ENCODE results near the gene CDH13. TPM values are rescaled to one million over a fixed set of nuclear protein-coding genes. Genes with fewer than 3 reads are reported as not detected.

CDH13 gene
- total RNA-seq, 2 donors from 2014 or later, result 2.9 TPM; not detected in 1

DNA sequence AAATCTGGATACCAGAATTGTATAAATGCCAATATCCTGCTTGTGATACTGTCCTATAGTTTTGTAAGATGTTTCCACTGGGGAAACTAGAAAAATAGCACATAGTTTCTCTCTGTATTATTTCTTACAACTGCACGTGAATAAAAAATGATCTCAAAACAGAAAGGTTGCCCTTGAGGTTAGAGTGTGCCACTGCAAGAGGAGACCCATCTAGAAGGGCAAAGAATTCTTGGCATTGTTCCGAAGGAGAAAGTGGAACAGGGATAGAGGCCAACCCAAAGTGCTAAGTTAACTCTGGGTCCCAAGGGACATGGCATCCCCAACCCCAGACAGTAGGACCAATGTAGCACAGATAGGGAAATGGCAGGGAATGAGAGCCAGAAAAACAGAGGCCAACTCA lies 703.5 kb downstream of the CDH13 start:
- Histone ChIP-seq H3K4me1 (no peaks in the 10 kb centered on the region), H3K9me3 (no peaks in the 10 kb centered on the region), H3K4me3 (no peak overlapping the region), H3K27me3 (no peaks in the 10 kb centered on the region), H3K27ac (no peak overlapping the region), H3K36me3 (replicated peaks in 1 of 2; ENCODE audit: insufficient read depth in 1 of 2, low read depth in 2 of 2) (no peaks in the 10 kb centered on the region)
- ATAC-seq (no peak), DNase-seq (no peak)
- 39 to 53% methylated on average over 2 of the region's 2 CpGs for WGBS, 2 donors
- no peak for TF ChIP-seq CTCF (IDR thresholded peaks at IDR 0.05)
- TF ChIP-seq POLR2A (IDR thresholded peaks at IDR 0.05), result no peak
- intact Hi-C loops (cut with DNase I), result no loop called here

DNA sequence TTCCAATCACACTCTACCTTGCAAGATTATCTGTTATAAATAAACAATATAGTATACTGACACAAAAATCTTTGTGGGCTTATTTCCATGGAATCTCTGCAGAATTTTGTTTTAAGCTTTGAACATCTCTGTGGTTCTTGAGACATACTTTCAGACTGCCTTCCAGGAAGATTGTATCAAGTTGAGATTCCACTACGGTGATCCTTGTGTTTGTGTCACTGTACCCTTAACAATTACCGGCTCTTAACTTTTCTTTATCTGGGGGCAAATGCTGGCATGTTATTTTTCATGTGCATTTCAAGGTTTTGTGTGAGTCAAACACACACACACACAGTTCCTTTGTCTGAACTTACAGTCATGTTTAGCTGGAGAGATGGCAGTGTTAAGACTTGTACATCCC lies 708.3 kb downstream of the CDH13 start:
- Histone ChIP-seq H3K27me3 (no peaks in the 10 kb centered on the region), H3K36me3 (replicated peaks in 1 of 2; ENCODE audit: insufficient read depth in 1 of 2, low read depth in 2 of 2) (no peaks in the 10 kb centered on the region), H3K27ac (no peak overlapping the region), H3K9me3 (no peaks in the 10 kb centered on the region), H3K4me3 (no peak overlapping the region), H3K4me1 (no peaks in the 10 kb centered on the region)
- 47 to 57% methylated on average over 2 of the region's 2 CpGs for WGBS, 2 donors
- DNase-seq (no peak), ATAC-seq (no peak)
- no peak for TF ChIP-seq CTCF (IDR thresholded peaks at IDR 0.05)
- no peak for TF ChIP-seq POLR2A (IDR thresholded peaks at IDR 0.05)
- intact Hi-C loops (cut with DNase I), result no loop called here

DNA sequence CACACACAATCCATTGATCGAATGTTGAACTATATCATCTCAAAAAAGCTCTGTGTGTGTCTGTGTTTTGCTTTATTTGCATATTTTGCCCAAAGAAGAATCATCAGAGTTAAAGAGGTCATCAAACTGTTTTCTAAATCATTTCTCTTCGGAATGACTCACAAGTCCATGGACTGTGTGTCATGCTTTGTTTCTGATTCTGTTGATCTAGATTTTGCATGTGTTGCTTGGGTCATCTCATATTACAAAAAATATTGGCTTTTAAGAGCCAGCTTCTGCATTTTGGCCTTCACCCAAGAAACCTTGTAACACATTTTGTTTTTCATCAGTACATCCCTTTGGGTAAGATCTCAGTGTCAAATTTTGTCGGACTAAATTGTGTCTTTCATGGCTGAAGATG lies 709.8 kb downstream of the CDH13 start:
- DNase-seq (no peak), ATAC-seq (no peak)
- Histone ChIP-seq H3K4me1 (no peaks in the 10 kb centered on the region), H3K27me3 (no peaks in the 10 kb centered on the region), H3K36me3 (replicated peaks in 1 of 2; ENCODE audit: insufficient read depth in 1 of 2, low read depth in 2 of 2) (no peaks in the 10 kb centered on the region), H3K4me3 (no peak overlapping the region), H3K9me3 (no peaks in the 10 kb centered on the region), H3K27ac (no peak overlapping the region)
- TF ChIP-seq POLR2A (IDR thresholded peaks at IDR 0.05) (no peak), CTCF (IDR thresholded peaks at IDR 0.05) (no peak)
- intact Hi-C loops (cut with DNase I), result no loop called here
- 60 to 77% methylated on average over 3 of the region's 3 CpGs for WGBS, 2 donors

GRCh38 chr16:83338138-83338537 lies 711.4 kb downstream of the CDH13 start:
- Histone ChIP-seq H3K9me3 (no peaks in the 10 kb centered on the region), H3K4me3 (no peak overlapping the region), H3K27ac (no peak overlapping the region), H3K4me1 (no peaks in the 10 kb centered on the region), H3K36me3 (replicated peaks in 1 of 2; ENCODE audit: insufficient read depth in 1 of 2, low read depth in 2 of 2) (no peaks in the 10 kb centered on the region), H3K27me3 (no peaks in the 10 kb centered on the region)
- TF ChIP-seq CTCF (IDR thresholded peaks at IDR 0.05) (no peak), POLR2A (IDR thresholded peaks at IDR 0.05) (no peak)
- intact Hi-C loops (cut with DNase I), result no loop called here
- DNase-seq (no peak), ATAC-seq (no peak)
- WGBS, 2 donors, result 57 to 66% methylated on average over 3 of the region's 3 CpGs

GRCh38 chr16:83338941-83339340 lies 712.2 kb downstream of the CDH13 start:
- DNase-seq (no peak), ATAC-seq (no peak)
- H3K36me3 ChIP-seq (replicated peaks in 1 of 2; ENCODE audit: insufficient read depth in 1 of 2, low read depth in 2 of 2), result no peaks in the 10 kb centered on the region
- no peaks in the 10 kb centered on the region for H3K27me3 ChIP-seq
- no peak for TF ChIP-seq CTCF (IDR thresholded peaks at IDR 0.05)
- TF ChIP-seq POLR2A (IDR thresholded peaks at IDR 0.05), result no peak
- H3K9me3 ChIP-seq, result no peaks in the 10 kb centered on the region
- H3K4me3 ChIP-seq, result no peak overlapping the region
- no peak overlapping the region for H3K27ac ChIP-seq
- 56 to 69% methylated on average over 2 of the region's 2 CpGs for WGBS, 2 donors
- intact Hi-C loops (cut with DNase I), result no loop called here
- H3K4me1 ChIP-seq, result no peaks in the 10 kb centered on the region

Measured in body of pancreas (tissue), 4 donors.